Pancreas (tissue), 10 donors: ENCODE measurements around the gene COPE. TPM values are rescaled to one million over a fixed set of nuclear protein-coding genes. Genes with fewer than 3 reads are reported as not detected.
A peak's percentile ranks its signal among the peaks of the same experiment; 100 is the strongest.

ENCODE experiments used
- ATAC-seq, 4 donors: fragments of 200-7000 bp; cut with Tn5 transposase; one replicate each; pipeline versions ENCODE4 v1.8.0 to v1.9.1; 2020; ENCODE audit warnings: mild to moderate bottlenecking in 4 of 4, moderate library complexity in 4 of 4
- DNase-seq, 6 donors: peaks; one replicate each; pipeline ENCODE4 v3.0.0-alpha.2; 2020
- FAIRE-seq: peaks from 2 replicates; lab custom pipeline; 2012; peaks lifted over from hg19 to GRCh38; lab: Jason Lieb, UNC
- H3K27ac ChIP-seq, 4 donors: fragments of 200-600 bp; sonication (generic); 1 replicate in 3 of 4; 2 replicates in 1 of 4; pipeline versions ENCODE4 v1.5.0 to v1.8.0; 2020
- H3K27me3 ChIP-seq, 4 donors: fragments of 200-600 bp; one replicate each; pipeline ENCODE4 v1.8.0; 2021
- H3K36me3 ChIP-seq, 3 donors: fragments of 200-600 bp; sonication (generic) in 1 of 3; one replicate each; pipeline versions ENCODE4 v1.5.0 to v1.8.0; 2020 to 2021
- H3K4me1 ChIP-seq, 3 donors: fragments of 200-600 bp; one replicate each; pipeline ENCODE4 v1.8.0; 2021
- H3K4me3 ChIP-seq, 4 donors: fragments of 200-600 bp; sonication (generic) in 2 of 4; one replicate each; pipeline versions ENCODE4 v1.5.0 to v1.8.0; 2020 to 2021
- H3K9me3 ChIP-seq, 4 donors: fragments of 200-600 bp; one replicate each; pipeline ENCODE4 v1.8.0; 2021
- CTCF ChIP-seq, 4 donors: fragments of 200-600 bp; sonication (generic) in 3 of 4; IDR thresholded peaks; one replicate each; pipeline versions ENCODE4 v1.5.0 to v1.8.0; 2021; ENCODE audit warnings: antibody characterized with exemption in 4 of 4
- WGBS, 2 donors: extraction: QIAGEN DNeasy Blood & Tissue Kit; methylation state at CpG; one replicate each; pipeline ENCODE4 v1.1.7; 2013; 5-methylcytosine and 5-hydroxymethylcytosine counted together
- intact Hi-C, 3 donors: fragments of 100-400 bp; cut with DNase I; formaldehyde crosslinking; loops; one replicate each; pipeline versions ENCODE4 v1.11.1 to v1.14.2; 2022
- polyA plus RNA-seq, 2 donors: library from polyadenylated mRNA; stranded (reverse); fragments of 200-250 nt; gene quantifications; one replicate each; pipeline ENCODE4 v1.2.3, GENCODE V29; 2013
- total RNA-seq, 6 donors: library from RNA; stranded (reverse); fragmentation: NEBNext Ultra II Directional in 4 of 6; extraction: Animal tissue kit (Norgen Biotek cat#: 25700) in 4 of 6; gene quantifications; one replicate each; pipeline versions ENCODE4 v1.2.1 to v1.2.4, GENCODE V29; 2021 to 2023
- donor health status: healthy with polysubstance abuse.
- donor health status: DM: no; HTN: no; CAD: no; lungs with moderate emphysema.
- donor health status: DM: no; HTN: no; CAD: no.
- donor health status: control.
- donor health status: control.
- donor health status: Bipolar disorder and iron deficiency.
- donor health status: DM: yes; HTN: yes; CAD: no.
- donor health status: DM: no; HTN: no; CAD: no.
- donor health status: DM: no; HTN: no; CAD: no.
- donor health status: DM: yes; HTN: yes; CAD: no.

COPE gene
- total and polyA plus RNA-seq, 8 donors: 58.2 to 200 (median 94.2) TPM

DNA sequence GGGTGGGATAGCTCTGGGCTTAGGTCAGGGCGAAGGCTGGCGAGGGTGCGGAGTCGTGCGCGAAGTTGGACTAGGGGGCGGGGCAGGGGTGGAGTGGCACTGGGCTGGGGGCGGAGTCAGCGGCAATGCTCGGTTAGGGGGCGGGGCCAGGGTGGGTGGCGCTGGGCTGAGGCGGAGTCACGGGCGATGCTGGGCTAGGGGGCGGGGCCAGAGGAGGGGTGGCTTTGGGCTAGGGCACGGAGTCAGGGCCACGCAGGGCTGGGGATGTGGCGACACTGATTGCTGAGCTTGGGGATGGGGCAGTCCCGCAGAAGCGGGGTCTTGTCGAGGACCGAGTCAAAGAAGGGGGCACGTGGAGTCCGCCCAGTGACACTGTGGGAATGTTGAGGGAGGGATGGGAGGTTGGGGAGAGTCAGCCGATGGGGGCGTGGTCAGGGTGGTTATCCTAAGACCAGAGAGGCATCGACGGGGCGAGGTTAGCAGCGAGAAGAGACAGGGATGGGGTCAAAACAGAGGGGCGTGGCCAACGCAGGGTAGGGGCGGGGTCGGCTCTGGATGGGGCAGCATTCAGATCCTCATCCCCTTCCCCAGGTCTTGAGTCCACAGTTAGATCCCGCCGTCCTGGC is 13.1 kb upstream of the COPE start:
- 37 to 44% methylated on average over 32 to 37 of the region's 37 CpGs for WGBS, 2 donors
- peak in 5 of 6 donors; percentile 44 to 79 (median 63) for DNase-seq
- no peak for TF ChIP-seq CTCF (IDR thresholded peaks at IDR 0.05)
- Histone ChIP-seq H3K4me1 (no peaks in the 10 kb centered on the region), H3K9me3 (no peaks in the 10 kb centered on the region), H3K27me3 (no peaks in the 10 kb centered on the region), H3K4me3 (no peak overlapping the region), H3K27ac (no peak overlapping the region), H3K36me3 (no peaks in the 10 kb centered on the region)
- no peak for FAIRE-seq
- ATAC-seq: peak; percentile 49 to 92 (median 85)
- intact Hi-C loops: no loop called here

DNA sequence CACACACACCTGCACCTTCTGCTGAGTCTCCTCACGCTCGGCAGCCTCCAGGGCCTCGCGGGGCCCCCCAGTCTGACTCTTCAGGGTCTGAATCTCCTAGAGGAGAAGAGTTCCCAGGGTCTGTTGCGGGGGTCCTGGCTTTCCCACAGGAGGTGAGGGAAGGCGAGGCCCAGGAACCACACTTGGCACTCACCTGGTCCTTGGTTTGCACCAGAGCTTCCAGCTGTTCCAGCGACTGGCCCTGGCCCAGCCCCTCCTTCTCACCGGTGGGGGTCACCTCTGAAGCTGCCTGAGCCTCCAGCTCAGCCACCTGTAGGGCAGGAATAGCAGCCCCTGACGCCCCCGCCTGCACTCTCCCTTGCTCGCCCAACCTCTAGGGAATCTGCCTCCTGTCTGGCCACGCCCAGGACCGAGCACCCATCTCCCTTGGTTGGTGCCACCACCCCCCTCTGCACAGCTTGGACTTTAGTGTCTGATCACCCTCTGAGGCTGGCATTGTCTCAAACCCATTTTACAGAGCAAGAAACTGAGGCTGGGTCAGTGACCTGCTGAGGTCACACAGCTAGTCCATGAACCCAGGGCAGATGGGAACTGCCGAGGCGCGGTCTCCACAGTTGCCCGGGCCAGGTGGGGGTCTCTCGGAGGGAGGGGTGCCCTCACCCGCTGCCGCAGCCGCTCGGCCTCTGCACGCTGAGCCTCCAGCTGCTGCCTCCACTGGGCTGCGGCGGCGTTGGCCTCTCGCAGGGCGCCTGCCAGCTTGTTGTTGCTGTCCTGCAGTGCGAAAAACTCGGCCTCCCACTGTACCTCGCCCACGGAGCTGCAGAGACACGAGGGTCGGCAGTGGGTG is 12.4 kb upstream of the COPE start:
- no peak overlapping the region for H3K4me3 ChIP-seq
- TF ChIP-seq CTCF (IDR thresholded peaks at IDR 0.05): no peak
- ATAC-seq (no peak), FAIRE-seq (no peak), DNase-seq (no peak)
- no peak overlapping the region for H3K27ac ChIP-seq
- H3K4me1 ChIP-seq: no peaks in the 10 kb centered on the region
- intact Hi-C loops: no loop called here
- no peaks in the 10 kb centered on the region for H3K9me3 ChIP-seq
- no peaks in the 10 kb centered on the region for H3K27me3 ChIP-seq
- H3K36me3 ChIP-seq: no peaks in the 10 kb centered on the region
- 85 to 87% methylated on average over 34 of the region's 34 CpGs for WGBS, 2 donors

DNA sequence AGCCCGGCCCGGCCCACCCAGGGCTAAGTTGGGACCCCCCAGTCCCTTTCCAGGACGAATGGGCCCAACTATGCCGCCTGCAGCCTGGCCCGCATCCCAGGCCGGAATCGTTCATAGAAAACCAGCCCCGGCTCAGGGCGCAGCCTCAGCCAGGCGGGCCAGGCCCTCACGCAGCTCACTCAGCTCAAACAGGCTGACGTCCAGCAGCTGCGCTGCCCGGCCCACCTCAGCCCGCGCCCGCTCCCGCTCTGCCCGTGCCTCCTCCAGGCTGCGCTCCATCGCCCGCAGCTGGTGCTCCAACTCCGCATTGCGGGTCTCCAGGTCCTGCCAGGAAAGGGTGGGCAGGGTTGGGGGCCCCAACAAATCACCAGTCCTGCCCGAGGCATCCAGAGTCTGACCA is 10.1 kb upstream of the COPE start:
- no peaks in the 10 kb centered on the region for H3K27me3 ChIP-seq
- H3K4me3 ChIP-seq: no peak overlapping the region
- FAIRE-seq (no peak), DNase-seq (no peak), ATAC-seq (no peak)
- TF ChIP-seq CTCF (IDR thresholded peaks at IDR 0.05): no peak
- no peak overlapping the region for H3K27ac ChIP-seq
- 89% methylated on average over 25 of the region's 25 CpGs for WGBS, 2 donors
- peaks cover 3 to 16% (median 6%) of the 10 kb centered on the region in 3 donors for H3K36me3 ChIP-seq
- H3K4me1 ChIP-seq: no peaks in the 10 kb centered on the region
- no peaks in the 10 kb centered on the region for H3K9me3 ChIP-seq
- intact Hi-C loops: no loop called here

DNA sequence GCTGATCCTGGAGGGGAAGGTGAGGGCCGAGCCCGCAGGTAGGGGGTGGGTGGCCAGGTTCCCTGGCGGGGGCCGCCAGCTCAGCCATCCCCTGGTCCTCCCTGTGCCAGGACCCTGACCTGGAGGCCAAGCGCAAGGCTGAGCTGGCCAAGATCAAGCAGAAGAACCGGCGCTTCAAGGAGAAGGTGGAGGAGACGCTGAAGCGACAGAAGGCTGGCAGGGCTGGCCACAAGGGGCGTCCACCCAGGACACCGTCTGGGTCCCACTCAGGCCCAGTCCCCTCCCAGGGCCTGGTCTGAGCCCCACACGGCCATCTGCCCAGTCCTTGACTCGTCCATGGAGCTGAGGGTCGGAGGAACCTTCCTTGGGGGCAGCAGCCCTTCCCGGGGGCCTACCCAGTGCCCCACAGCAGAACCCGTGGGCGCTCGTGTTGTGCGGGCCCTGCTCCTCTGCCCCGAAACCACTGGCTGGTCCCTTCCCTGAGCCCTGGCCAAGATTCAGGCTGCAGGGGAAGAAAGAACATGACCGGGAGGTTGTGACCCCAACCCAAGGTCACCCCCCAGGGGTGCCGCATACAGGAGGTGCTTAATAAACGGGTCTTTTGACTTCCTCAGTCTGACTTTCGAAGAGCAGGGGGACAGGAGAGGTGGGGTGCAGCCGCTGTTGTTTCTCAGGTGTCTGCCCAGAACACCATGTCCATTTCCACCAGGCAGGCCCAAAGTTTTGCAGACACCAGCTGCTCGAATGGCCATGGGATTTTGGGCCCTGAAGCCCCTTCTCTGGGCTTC is 9.0 kb upstream of the COPE start:
- H3K27me3 ChIP-seq: no peaks in the 10 kb centered on the region
- no peaks in the 10 kb centered on the region for H3K4me1 ChIP-seq
- TF ChIP-seq CTCF (IDR thresholded peaks at IDR 0.05): no peak
- peaks cover 3 to 25% (median 6%) of the 10 kb centered on the region in 3 donors for H3K36me3 ChIP-seq
- intact Hi-C loops: no loop called here
- no peak overlapping the region for H3K27ac ChIP-seq
- WGBS, 2 donors: 87 to 92% methylated on average over 26 of the region's 26 CpGs
- ATAC-seq (peak in 1 of 4 donors; percentile 3), FAIRE-seq (no peak), DNase-seq (no peak)
- H3K9me3 ChIP-seq: no peaks in the 10 kb centered on the region
- no peak overlapping the region for H3K4me3 ChIP-seq
